Thyroid gland (tissue), 4 donors: ENCODE results near the gene RHO.

Source experiments
- CTCF ChIP-seq, 6 experiments: fragments of 200-600 bp in 3 of 6; fragments of 450-650 bp in 3 of 6; sonication (generic) in 3 of 6; IDR thresholded peaks; one replicate each; pipeline ENCODE4 v1.5.1; 2016 to 2019; ENCODE audit warnings: antibody characterized with exemption in 6 of 6, mild to moderate bottlenecking in 2 of 6, inconsistent platforms in 1 of 6, moderate library complexity in 1 of 6
- POLR2A ChIP-seq, 2 donors: fragments of 450-650 bp; IDR thresholded peaks; one replicate each; pipeline ENCODE4 v1.6.1; 2017; ENCODE audit warnings: antibody characterized with exemption in 2 of 2, mild to moderate bottlenecking in 2 of 2, moderate library complexity in 1 of 2

GRCh38 chr3:129520960-129521359, 7.5 kb upstream of the RHO start:
- TF ChIP-seq POLR2A (IDR thresholded peaks at IDR 0.05): no peak
- no peak for TF ChIP-seq CTCF (IDR thresholded peaks at IDR 0.05)
